Bronchial epithelial cell (primary cell): ENCODE data around the gene STT3A. TPM values are rescaled to one million over a fixed set of nuclear protein-coding genes. Genes with fewer than 3 reads are reported as not detected.
A peak's percentile ranks its signal among the peaks of the same experiment; 100 is the strongest.

Experiments
- DNase-seq: peaks from one replicate; pipeline ENCODE4 v3.0.0-alpha.2; 2010; ENCODE audit warnings: low read depth
- FAIRE-seq: peaks from 2 replicates; lab custom pipeline; 2011; peaks lifted over from hg19 to GRCh38; lab: Jason Lieb, UNC
- H3K27me3 ChIP-seq: 2 replicates; pipeline ENCODE4 v1.5.1; 2011; ENCODE audit warnings: low read length; ENCODE audit not compliant: control insufficient read depth, insufficient read depth
- H3K36me3 ChIP-seq: 2 replicates; pipeline ENCODE4 v1.5.1; 2011; ENCODE audit warnings: low read length; ENCODE audit not compliant: control insufficient read depth, insufficient read depth
- H3K4me3 ChIP-seq: 2 replicates; pipeline ENCODE4 v1.5.1; 2011; ENCODE audit warnings: mild to moderate bottlenecking, low read depth, low read length, control low read depth
- total RNA-seq: library from RNA; depleted of rRNA; stranded (reverse); fragments of >200 nt; gene quantifications from 2 replicates; pipeline ENCODE4 v1.2.1, GENCODE V29; 2014
- TF ChIP-seq, protein P1 (sequence below): IDR thresholded peaks from 2 replicates; pipeline ENCODE4 v1.5.1; 2011; ENCODE audit warnings: mild to moderate bottlenecking, moderate library complexity, low read length, control low read depth, inconsistent platforms; ENCODE audit not compliant: insufficient read depth, severe bottlenecking

STT3A gene
- total RNA-seq, result 124 and 167 TPM in 2 replicates

DNA sequence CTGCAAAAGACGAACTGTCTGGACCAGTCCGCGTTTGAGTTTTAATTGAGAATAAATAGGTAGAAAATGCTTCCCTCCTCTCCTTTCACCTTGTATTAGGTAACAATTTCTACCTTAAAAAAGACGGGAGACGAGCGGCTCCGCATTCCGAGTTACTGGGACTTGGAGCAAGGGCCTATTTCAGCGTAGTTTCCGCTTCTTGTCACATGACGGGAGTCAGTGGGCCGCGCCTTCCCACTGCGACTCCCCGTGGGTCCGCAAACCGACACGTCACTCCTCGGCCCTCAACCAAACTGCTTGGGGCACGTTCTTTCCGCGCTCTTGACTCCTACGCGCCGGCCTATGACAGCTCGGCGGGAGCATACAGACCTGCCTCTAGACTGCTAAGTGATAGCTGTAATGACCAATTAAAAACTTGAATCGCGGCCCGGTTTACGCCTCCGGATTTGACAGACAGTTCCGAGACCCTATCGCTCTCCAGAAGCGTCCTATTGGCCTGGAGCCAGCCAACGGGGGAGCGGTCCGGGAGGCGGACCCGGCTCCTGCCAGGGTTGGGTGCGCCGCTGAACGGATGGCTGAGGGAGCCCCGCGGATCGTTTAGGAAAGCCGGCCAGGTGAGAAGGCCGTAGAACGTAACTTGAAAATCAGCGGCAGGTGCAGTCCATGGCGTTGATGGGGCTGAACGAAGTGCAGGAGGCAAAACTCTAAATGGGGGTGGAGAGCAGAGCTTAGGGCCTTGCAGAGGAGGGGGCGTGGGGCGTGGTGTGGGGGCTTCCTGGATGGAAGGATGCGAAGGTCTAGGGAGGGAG, at the start of gene STT3A:
TSS of gene STT3A (plus strand) at position 548 of the 809 bp plus-strand sequence. CDS start 3,064 bp downstream, outside the sequence.
- Histone ChIP-seq H3K4me3 (peak within 1 kb of the TSS; percentile 86), H3K36me3 (peaks cover 3% of the 10 kb centered on the region), H3K27me3 (no peaks in the 10 kb centered on the region)
- FAIRE-seq (peak; percentile 7), DNase-seq (peak; percentile 98)
- TF ChIP-seq, protein P1, sequence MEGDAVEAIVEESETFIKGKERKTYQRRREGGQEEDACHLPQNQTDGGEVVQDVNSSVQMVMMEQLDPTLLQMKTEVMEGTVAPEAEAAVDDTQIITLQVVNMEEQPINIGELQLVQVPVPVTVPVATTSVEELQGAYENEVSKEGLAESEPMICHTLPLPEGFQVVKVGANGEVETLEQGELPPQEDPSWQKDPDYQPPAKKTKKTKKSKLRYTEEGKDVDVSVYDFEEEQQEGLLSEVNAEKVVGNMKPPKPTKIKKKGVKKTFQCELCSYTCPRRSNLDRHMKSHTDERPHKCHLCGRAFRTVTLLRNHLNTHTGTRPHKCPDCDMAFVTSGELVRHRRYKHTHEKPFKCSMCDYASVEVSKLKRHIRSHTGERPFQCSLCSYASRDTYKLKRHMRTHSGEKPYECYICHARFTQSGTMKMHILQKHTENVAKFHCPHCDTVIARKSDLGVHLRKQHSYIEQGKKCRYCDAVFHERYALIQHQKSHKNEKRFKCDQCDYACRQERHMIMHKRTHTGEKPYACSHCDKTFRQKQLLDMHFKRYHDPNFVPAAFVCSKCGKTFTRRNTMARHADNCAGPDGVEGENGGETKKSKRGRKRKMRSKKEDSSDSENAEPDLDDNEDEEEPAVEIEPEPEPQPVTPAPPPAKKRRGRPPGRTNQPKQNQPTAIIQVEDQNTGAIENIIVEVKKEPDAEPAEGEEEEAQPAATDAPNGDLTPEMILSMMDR, result no peak

DNA sequence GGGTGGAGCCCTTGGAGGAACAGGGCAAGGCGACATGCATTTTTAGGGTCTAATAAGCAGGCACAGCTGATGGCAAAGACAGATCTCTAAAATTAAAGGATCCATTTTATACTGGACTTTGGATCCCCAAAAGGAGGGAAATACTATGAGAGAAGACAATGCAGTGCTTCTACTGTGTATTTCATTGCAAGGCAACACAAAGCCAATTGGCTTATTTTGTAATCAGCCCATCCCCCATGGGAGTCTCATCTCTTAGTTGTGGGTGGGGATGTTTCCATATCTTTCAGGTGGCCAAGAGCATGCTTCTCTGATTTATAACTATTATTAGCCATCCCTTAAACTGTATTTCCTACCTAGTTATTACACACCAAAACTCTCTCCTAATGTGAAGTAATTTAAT, 41.9 kb upstream of the STT3A start:
- TF ChIP-seq, protein P1, result no peak

DNA sequence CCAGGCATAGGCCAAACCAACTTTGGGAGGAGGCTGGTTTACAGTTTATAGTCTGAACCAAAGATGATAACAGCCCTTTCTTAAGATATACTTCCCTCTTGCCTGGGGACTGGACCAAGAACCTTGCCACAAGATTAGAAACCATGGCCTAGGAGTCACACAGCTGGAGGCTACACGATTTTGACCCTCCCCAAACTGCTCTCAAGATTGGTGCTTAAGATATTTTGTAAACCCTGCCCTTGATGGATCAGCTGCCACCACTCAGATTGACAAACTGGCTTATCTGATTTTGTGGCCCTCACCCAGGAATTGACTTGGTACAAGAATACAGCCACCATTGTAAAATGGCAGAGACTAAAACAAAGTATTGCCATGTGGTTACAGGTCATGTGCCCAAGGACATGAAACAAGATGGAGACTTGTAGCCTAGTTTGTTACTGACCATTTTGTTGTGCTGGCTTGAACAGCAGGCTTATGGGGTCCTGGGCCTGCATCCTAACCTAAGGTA, 40.8 kb upstream of the STT3A start:
- Histone ChIP-seq H3K4me3 (no peak overlapping the region), H3K36me3 (no peaks in the 10 kb centered on the region), H3K27me3 (no peaks in the 10 kb centered on the region)
- FAIRE-seq (peak; percentile 68), DNase-seq (no peak)
- TF ChIP-seq, protein P1, result no peak

More for the DNA sequence above, 41.9 kb upstream of the STT3A start:
- FAIRE-seq (no peak), DNase-seq (no peak)
- H3K36me3 ChIP-seq, result no peaks in the 10 kb centered on the region
- no peaks in the 10 kb centered on the region for H3K27me3 ChIP-seq
- H3K4me3 ChIP-seq, result no peak overlapping the region

DNA sequence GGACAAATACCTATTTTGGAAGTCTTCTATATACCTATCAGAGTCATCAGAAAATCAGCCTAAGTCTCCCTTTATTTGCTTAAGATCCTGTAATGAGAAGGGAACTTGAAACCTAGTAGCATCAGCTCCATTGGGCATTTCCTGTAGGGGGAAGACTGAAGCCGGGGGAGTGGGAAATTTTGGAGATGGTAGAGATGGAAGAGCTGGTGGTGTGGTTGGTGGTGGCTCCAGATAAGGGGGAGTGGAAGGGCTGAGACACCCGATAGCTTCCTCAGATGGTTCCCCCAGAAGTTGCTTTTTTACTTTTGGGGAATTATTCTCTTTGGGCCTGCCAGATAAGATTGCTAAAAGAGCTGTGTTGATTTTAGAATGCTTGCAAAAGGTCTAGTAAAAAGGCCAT, 39.7 kb upstream of the STT3A start:
- Histone ChIP-seq H3K27me3 (no peaks in the 10 kb centered on the region), H3K4me3 (no peak overlapping the region), H3K36me3 (no peaks in the 10 kb centered on the region)
- DNase-seq (no peak), FAIRE-seq (no peak)
- TF ChIP-seq, protein P1, result no peak

DNA sequence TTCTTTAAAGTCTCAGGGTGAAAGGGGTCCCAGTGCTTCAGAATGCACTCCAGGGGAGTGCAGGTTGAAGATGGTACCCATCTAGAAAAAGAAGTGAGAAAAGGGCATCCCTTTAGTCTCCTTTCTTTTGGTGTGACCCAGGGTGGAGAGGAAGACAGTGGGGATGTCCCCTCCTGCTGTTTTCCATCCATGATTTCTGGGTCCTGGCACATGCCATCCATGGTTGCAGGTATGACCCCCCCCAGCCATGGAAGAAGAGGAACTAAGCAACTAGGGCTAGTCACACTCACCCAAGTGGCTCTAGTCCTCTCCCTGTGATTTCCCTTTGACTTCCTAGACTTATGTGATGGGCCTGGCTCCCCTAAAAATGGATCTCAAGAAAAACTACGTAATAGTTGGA, 39.3 kb upstream of the STT3A start:
- DNase-seq, result no peak
- FAIRE-seq, result no peak
- H3K27me3 ChIP-seq, result no peaks in the 10 kb centered on the region
- TF ChIP-seq, protein P1, result no peak
- H3K4me3 ChIP-seq, result no peak overlapping the region
- H3K36me3 ChIP-seq, result no peaks in the 10 kb centered on the region
